Ectodermal cell (in vitro differentiated cells): ENCODE data around the gene RAB6D.
"Not testable (repeated sequence)": the region's sequence is repeated elsewhere in the genome, so short reads cannot be mapped to it uniquely, and the experiment has no call there.

Source experiments
- H3K27ac ChIP-seq: 2 replicates; pipeline ENCODE4 v1.7.0; 2013; ENCODE audit warnings: mild to moderate bottlenecking, low read depth, low read length; ENCODE audit not compliant: insufficient read depth, poor library complexity, severe bottlenecking
- H3K27me3 ChIP-seq: 2 replicates; pipeline ENCODE4 v1.7.0; 2013; ENCODE audit warnings: mild to moderate bottlenecking, low read length; ENCODE audit not compliant: insufficient read depth, control insufficient read depth, poor library complexity, severe bottlenecking
- H3K36me3 ChIP-seq: one replicate; pipeline ENCODE4 v1.7.0; 2013; ENCODE audit warnings: low read length; ENCODE audit not compliant: control insufficient read depth, insufficient read depth
- H3K4me1 ChIP-seq: one replicate; pipeline ENCODE4 v1.7.0; 2013; ENCODE audit warnings: low read length; ENCODE audit not compliant: control insufficient read depth, insufficient read depth
- H3K4me3 ChIP-seq: 2 replicates; pipeline ENCODE4 v1.7.0; 2013; ENCODE audit warnings: low read depth, low read length, control low read depth; ENCODE audit not compliant: insufficient read depth
- H3K9me3 ChIP-seq: 2 replicates; pipeline ENCODE4 v1.7.0; 2013; ENCODE audit warnings: mild to moderate bottlenecking, low read length, moderate library complexity; ENCODE audit not compliant: control insufficient read depth
- WGBS, 2 experiments: methylation state at CpG; one replicate each; pipeline ENCODE4 v1.1.7; 2013; ENCODE audit warnings: missing lambda C conversion rate in 2 of 2; 5-methylcytosine and 5-hydroxymethylcytosine counted together

RAB6D gene

DNA sequence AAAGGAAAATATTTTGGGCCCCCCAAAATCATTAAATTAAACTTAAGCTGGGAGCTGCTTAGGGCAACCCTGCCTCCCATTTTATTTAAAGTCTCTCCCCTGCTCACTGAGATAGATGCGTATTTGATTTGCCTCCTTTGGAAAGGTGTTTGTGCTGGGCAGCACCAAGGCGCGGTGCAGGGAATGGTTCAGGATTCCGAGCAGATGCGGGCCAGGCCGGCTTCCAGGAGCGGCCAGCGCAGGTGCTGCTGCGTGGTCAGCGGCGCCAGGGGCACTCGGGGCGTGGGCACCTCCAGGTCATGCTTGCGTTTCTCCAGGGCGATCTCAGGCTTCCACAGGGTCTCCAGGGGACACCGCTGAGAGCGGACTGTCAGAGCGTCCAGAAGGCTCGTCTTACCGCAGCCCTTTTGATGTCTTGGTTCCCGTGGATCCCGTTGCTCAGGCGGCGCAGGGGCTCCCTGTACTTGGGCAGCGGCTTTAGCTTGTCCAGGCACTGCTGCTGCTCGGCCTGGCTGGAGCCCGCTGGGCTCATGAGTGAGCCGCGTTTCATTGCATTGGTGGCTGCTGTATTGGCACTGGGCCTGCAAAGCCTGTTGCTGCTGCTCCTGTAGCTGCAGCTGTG is 31.2 kb upstream of the RAB6D start:
- not testable (repeated sequence) for H3K9me3 ChIP-seq, H3K36me3 ChIP-seq, H3K4me1 ChIP-seq, H3K27ac ChIP-seq
- peak overlapping the region; percentile 32 for H3K4me3 ChIP-seq
- H3K27me3 ChIP-seq, result peaks cover 19% of the 10 kb centered on the region
- whole genome bisulfite sequencing, 2 experiments, result 22 to 24% methylated on average over 29 of the region's 29 CpGs

DNA sequence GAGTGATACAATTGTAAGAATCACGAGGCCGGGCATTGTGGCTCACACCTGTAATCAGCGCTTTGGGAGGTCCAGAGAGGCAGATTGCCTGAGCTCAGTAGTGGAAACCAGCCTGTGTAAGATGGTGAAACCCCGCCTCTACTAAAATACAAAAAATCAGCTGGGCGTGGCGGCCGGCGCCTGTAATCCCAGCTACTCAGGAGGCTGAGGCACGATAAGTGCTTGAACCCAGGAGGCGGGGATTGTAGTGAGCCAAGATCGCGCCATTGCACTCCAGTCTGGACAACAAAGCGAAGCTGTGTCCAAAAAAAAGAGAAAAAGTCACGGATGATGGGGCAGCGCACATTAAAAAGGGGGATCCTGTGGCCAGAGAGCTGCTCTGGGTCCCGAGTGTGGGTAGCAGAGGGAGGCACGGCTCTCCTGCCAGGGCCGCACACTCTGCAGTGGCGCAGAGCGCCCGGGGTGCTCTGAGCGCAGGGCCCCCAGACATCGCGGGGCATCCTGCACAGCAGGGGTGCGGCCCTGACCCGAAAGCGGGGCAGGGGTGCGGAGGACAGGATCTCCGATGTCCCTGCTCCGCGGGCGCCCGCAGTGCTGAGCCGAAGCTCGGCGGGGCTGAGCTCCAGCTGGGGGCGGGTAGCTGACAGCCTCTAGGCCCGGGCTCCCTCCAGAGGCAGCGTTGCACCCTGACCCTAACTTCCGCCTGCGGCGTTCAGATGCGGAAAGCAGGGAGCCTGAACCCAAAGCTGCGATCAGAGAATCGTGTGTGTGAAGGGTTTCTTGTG is 30.4 kb upstream of the RAB6D start:
- Histone ChIP-seq H3K4me3 (peak overlapping the region; percentile 32), H3K36me3 (no peaks in the 10 kb centered on the region), H3K27me3 (peaks cover 19% of the 10 kb centered on the region), H3K27ac (no peak overlapping the region), H3K9me3 (no peaks in the 10 kb centered on the region), H3K4me1 (no peaks in the 10 kb centered on the region)
- WGBS, 2 experiments, result 36 to 40% methylated on average over 45 of the region's 45 CpGs

DNA sequence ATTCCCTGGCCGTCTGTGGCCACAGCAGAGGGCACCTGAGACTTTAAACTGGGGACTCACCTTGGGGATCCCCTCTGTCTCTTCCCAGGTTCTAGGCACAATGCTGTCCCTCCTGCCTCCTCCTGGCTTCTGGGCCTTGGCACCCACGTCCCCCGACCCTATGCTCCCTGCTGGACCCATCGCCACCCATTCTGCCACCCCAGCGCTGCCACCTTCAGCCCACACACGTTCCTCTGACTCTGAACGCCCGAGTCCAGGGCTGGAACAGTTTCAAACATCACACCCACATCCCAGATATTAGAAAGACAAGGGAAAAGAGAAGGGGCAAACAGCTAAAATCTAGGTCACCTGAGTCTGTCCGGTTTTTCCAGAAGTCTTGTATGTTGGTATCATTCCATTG is 28.0 kb upstream of the RAB6D start:
- peaks cover 19% of the 10 kb centered on the region for H3K27me3 ChIP-seq
- 94 to 96% methylated on average over 5 of the region's 9 CpGs for WGBS, 2 experiments
- not testable (repeated sequence) for H3K4me1 ChIP-seq, H3K4me3 ChIP-seq, H3K36me3 ChIP-seq, H3K27ac ChIP-seq, H3K9me3 ChIP-seq

DNA sequence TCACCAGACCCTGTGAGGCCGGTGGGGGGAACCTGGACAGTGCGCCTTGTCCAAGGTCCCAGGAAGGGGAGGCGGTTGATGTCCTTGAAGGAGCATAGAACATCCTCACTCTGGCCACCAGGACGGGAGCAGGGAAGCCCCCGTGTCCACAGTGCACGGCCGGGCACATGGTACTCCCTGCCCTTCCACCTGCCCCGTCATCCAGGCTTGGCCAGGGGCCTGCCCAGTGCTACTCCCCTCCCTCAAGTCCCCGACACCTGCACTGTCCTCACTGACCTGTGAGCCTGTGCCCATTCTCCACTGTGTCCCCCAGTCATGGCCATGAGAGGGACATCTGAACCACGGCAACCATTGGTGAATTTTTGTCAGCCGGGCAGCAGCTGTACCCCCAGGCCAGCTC is 27.5 kb upstream of the RAB6D start:
- not testable (repeated sequence) for H3K9me3 ChIP-seq, H3K36me3 ChIP-seq, H3K4me3 ChIP-seq, H3K4me1 ChIP-seq, H3K27ac ChIP-seq
- 94 to 96% methylated on average over 11 of the region's 11 CpGs for WGBS, 2 experiments
- H3K27me3 ChIP-seq, result peaks cover 19% of the 10 kb centered on the region

DNA sequence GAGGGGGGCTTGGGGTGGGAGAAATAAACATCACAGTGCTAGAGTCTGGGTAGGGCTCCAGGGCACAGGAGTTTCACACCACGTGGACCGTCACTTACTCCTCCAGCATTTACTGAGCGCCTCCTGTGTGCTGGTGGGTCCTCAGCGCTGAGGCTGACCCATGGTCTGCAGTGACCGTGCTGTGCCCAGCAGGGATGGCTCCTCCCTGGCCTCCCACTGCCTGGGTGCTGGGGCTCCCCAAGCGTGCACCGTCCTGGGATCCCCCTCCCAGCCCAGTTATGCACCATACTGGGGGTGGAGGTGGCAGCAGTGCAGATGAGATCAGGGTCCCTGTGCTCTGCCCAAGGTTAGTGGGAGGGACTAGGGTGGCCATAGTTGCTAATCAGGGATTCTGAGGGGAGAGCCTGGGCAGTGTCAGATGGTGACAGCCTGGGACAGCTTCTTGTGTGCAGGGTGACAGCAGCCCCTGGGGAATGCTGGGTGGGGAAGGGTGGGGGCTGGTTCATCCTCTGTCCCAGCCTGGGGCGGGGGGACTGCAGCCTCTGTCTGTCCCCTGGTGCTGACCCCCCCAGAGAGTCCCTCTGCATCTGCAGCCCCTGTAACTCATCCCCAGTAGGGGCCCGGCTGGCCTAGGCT is 26.6 kb upstream of the RAB6D start:
- H3K27ac ChIP-seq, H3K4me1 ChIP-seq, H3K4me3 ChIP-seq, H3K9me3 ChIP-seq, H3K36me3 ChIP-seq: not testable (repeated sequence)
- H3K27me3 ChIP-seq, result peaks cover 15% of the 10 kb centered on the region
- WGBS, 2 experiments, result 90 to 91% methylated on average over 9 of the region's 9 CpGs

DNA sequence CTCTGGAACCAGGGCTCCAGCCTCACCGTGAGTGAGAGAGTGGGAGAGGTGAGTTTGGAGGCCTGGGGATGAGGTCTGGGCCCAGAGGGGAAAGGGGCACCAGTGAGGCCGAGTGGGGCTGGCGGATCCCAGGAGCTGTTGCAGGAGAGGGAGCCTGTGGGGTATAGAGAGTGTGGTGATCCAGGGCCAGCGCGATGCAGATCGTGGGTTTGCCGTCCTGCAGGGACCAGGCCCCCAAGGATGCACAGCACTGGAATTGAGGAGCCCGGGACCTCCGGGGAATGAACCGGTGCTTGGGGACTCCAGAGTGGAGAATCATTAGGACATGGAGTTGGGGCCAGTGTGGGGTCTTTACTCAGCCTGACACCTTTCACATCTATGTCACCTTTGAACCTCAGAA is 25.7 kb upstream of the RAB6D start:
- no peak overlapping the region for H3K27ac ChIP-seq
- no peaks in the 10 kb centered on the region for H3K36me3 ChIP-seq
- WGBS, 2 experiments, result 95% methylated on average over 10 of the region's 10 CpGs
- H3K27me3 ChIP-seq, result peaks cover 5% of the 10 kb centered on the region
- no peaks in the 10 kb centered on the region for H3K9me3 ChIP-seq
- H3K4me3 ChIP-seq, result no peak overlapping the region
- no peaks in the 10 kb centered on the region for H3K4me1 ChIP-seq

DNA sequence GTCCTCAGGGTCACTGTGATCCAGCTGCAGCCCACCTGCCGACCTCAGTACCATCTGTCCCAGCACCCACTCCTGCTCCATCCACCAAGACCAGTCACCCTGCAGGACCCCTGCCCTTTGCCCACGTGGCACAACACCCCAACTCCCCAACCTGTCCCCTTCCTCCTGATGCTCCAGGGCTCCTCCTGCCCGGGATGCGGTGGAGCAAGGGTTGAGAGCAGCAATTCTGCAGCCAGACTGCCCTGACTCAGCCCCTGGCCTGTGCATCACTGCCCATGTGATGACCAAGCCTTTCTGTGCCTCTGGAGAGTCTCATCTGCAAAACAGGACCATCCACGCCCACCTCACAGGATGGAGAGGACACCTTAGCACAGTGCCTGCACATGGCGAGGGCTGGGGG is 24.9 kb upstream of the RAB6D start:
- not testable (repeated sequence) for H3K27ac ChIP-seq, H3K36me3 ChIP-seq, H3K4me3 ChIP-seq, H3K4me1 ChIP-seq, H3K27me3 ChIP-seq, H3K9me3 ChIP-seq
- WGBS, 2 experiments, result 83 to 85% methylated on average over 6 of the region's 6 CpGs

DNA sequence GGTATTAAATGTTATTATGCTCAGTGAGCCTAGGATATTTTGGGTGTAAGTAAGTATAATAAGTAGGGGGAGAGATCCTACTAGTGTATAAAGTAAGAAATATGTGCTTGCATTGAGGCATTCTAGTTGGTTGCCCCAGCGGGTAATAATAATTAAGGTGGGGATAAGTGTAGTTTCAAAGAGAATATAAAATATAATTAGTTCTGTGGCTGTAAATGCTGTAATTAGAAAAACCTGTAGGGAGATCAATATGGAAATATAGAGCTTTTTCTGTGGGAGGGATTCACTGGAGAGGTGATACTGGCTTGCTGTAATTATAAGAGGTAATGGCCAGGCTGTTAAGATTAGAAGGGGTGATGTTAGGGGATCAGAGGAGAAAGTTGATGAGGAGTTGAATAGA is 9.1 kb upstream of the RAB6D start:
- 94 to 96% methylated on average over 1 of the region's 1 CpG for WGBS, 2 experiments
- H3K36me3 ChIP-seq, H3K9me3 ChIP-seq, H3K4me1 ChIP-seq, H3K27me3 ChIP-seq, H3K4me3 ChIP-seq, H3K27ac ChIP-seq: not testable (repeated sequence)

DNA sequence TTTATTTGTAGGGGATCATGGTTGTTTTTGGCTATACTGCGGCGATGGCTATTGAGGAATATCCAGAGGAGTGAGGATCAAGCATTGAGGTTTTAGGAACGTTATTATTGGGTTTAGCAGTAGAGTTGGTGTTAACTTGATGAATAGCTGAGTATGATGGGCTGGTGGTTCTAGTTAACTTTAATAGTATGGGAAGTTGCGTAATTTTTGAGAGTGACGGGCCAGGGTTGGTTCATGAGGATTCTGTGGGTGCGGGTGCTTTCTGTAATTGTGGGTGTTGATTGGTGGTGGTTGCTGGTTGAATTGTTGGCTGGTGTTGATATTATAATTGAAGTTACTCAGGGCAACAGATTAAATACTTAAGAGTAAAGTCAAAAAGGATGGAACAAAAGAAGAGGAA is 6.0 kb upstream of the RAB6D start:
- Histone ChIP-seq H3K36me3 (no peaks in the 10 kb centered on the region), H3K4me1 (no peaks in the 10 kb centered on the region), H3K27ac (no peak overlapping the region), H3K27me3 (peaks cover 8% of the 10 kb centered on the region), H3K4me3 (no peak overlapping the region), H3K9me3 (no peaks in the 10 kb centered on the region)
- 95 to 96% methylated on average over 6 of the region's 6 CpGs for WGBS, 2 experiments

DNA sequence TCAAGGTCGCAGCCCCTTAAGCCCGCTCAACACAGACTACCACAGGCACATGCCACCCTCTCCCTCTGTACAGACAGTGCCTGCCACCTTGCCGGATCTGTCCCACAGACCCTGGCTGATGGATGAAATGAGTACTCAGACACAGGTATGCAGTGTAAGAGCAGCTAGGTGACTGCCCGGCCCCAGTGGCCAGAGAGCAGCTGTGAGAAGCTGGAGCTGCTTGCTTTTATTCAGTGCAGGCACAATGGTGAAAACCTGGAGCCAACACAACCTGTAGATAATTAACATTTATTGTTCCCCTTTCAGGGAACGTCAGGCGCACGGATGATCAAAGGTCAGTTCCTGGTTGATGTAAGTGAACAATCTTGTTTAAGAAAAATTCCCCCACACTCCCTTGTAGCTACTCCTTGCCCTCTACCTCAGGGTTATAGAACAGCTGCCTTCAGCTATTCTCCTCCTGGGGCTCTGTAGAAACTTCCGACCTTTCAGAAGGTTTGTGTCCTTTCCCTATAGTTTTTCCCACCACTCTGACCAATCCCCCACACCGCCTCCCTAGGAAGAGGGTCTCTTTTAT is 4.6 kb upstream of the RAB6D start:
- not testable (repeated sequence) for H3K36me3 ChIP-seq, H3K27ac ChIP-seq, H3K4me1 ChIP-seq, H3K9me3 ChIP-seq, H3K4me3 ChIP-seq
- peaks cover 21% of the 10 kb centered on the region for H3K27me3 ChIP-seq
- 96 to 97% methylated on average over 2 to 3 of the region's 9 CpGs for WGBS, 2 experiments
